ENCODE measurements around the gene ZRANB3.

Gene ZRANB3

GRCh38 chr2:135208016-135208415 is 323.0 kb downstream of the ZRANB3 start:
- no peaks in the 10 kb centered on the region for H3K9me2 ChIP-seq (replicated peaks; ENCODE audit: low read depth, low read length)
- H3K4me1 ChIP-seq (ENCODE audit: insufficient read depth, low read length, poor library complexity, severe bottlenecking): peaks cover 7% of the 10 kb centered on the region
- H3K27me3 ChIP-seq (ENCODE audit: insufficient read depth, low read length, poor library complexity, severe bottlenecking): no peaks in the 10 kb centered on the region
- TF ChIP-seq EZH2phosphoT487 (IDR thresholded peaks at IDR 0.05; ENCODE audit: borderline replicate concordance): no peak
- no peak for TF ChIP-seq CTCF (conservative IDR thresholded peaks at IDR 0.05; ENCODE audit: low read length)
- no peak overlapping the region for H3K9ac ChIP-seq (ENCODE audit: low read depth, low read length, poor library complexity, severe bottlenecking)
- H3K36me3 ChIP-seq (ENCODE audit: insufficient read depth, low read length): 0 out of 2 replicates have a peak, but pooled peaks cover 4% of the 10 kb centered on the region
- no peaks in the 10 kb centered on the region for H3K9me3 ChIP-seq (ENCODE audit: insufficient read depth, low read depth, low read length)
- no peak overlapping the region for H2AFZ ChIP-seq (ENCODE audit: low read length)
- no peaks in the 10 kb centered on the region for H3K79me2 ChIP-seq (ENCODE audit: insufficient read depth, low read length)
- no peak overlapping the region for H3K4me3 ChIP-seq (ENCODE audit: low read length, poor library complexity, severe bottlenecking)
- H3F3A ChIP-seq (ENCODE audit: low read depth): no peaks in the 10 kb centered on the region
- no peaks in the 10 kb centered on the region for H4K20me1 ChIP-seq (ENCODE audit: insufficient read depth, low read length, poor library complexity, severe bottlenecking)
- H3K4me2 ChIP-seq (ENCODE audit: low read depth, low read length, poor library complexity, severe bottlenecking): no peak overlapping the region

DNA sequence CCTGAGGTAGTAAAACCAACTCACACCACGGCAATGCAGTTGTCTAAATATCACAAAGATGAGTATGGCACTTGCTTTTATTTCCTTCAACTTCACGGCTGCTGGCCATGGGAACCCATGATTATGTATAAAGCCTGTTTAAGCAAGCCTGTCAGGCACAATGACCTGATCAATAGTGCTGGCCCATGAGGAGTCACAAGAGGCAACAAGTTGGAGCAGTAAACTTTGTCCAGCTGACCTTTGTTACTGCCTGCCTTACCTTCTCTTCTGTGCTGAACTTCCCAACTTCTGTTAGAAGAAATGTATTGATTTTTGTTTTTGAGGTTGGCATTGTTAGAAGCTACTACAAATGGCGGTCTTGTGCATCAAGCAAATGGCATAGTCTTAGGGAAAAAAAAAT is 327.1 kb downstream of the ZRANB3 start:
- Histone ChIP-seq H3K4me1 (ENCODE audit: insufficient read depth, low read length, poor library complexity, severe bottlenecking) (peaks cover 7% of the 10 kb centered on the region), H3K9me3 (ENCODE audit: insufficient read depth, low read depth, low read length) (no peaks in the 10 kb centered on the region), H3K4me2 (ENCODE audit: low read depth, low read length, poor library complexity, severe bottlenecking) (no peak overlapping the region), H3K9ac (ENCODE audit: low read depth, low read length, poor library complexity, severe bottlenecking) (no peak overlapping the region), H3K4me3 (ENCODE audit: low read length, poor library complexity, severe bottlenecking) (no peak overlapping the region), H3F3A (ENCODE audit: low read depth) (no peaks in the 10 kb centered on the region), H3K36me3 (ENCODE audit: insufficient read depth, low read length) (peaks cover 11% of the 10 kb centered on the region; the same call in 1 of the 2 replicates), H3K9me2 (replicated peaks; ENCODE audit: low read depth, low read length) (no peaks in the 10 kb centered on the region), H3K27me3 (ENCODE audit: insufficient read depth, low read length, poor library complexity, severe bottlenecking) (no peaks in the 10 kb centered on the region), H3K79me2 (ENCODE audit: insufficient read depth, low read length) (no peaks in the 10 kb centered on the region), H2AFZ (ENCODE audit: low read length) (no peak overlapping the region), H4K20me1 (ENCODE audit: insufficient read depth, low read length, poor library complexity, severe bottlenecking) (no peaks in the 10 kb centered on the region)
- no peak for TF ChIP-seq CTCF (conservative IDR thresholded peaks at IDR 0.05; ENCODE audit: low read length)
- TF ChIP-seq EZH2phosphoT487 (IDR thresholded peaks at IDR 0.05; ENCODE audit: borderline replicate concordance): no peak

DNA sequence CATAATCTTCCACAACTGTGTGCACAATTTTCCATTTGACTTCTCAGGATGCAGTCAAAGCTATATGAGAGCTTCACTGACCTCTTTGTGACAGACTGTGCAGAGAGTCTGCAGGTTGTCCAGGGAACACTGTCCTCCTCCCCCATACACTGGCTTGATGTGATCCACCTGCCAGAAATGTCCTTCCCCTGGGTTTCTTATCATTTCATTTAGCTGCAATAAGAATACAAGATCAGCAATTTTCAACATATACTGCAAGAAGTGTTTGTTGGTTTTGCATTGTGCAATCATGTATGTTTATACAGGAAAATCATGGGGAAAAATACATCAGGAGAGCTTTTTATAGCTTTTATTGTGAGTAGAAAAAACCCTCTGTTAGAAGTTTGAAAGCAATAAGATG is 328.3 kb downstream of the ZRANB3 start:
- H3K27me3 ChIP-seq (ENCODE audit: insufficient read depth, low read length, poor library complexity, severe bottlenecking): no peaks in the 10 kb centered on the region
- no peak overlapping the region for H2AFZ ChIP-seq (ENCODE audit: low read length)
- no peaks in the 10 kb centered on the region for H3K9me3 ChIP-seq (ENCODE audit: insufficient read depth, low read depth, low read length)
- H3K9me2 ChIP-seq (replicated peaks; ENCODE audit: low read depth, low read length): no peaks in the 10 kb centered on the region
- H3K79me2 ChIP-seq (ENCODE audit: insufficient read depth, low read length): no peaks in the 10 kb centered on the region
- H3K4me3 ChIP-seq (ENCODE audit: low read length, poor library complexity, severe bottlenecking): no peak overlapping the region
- H3K4me1 ChIP-seq (ENCODE audit: insufficient read depth, low read length, poor library complexity, severe bottlenecking): no peaks in the 10 kb centered on the region
- no peak overlapping the region for H3K9ac ChIP-seq (ENCODE audit: low read depth, low read length, poor library complexity, severe bottlenecking)
- no peaks in the 10 kb centered on the region for H4K20me1 ChIP-seq (ENCODE audit: insufficient read depth, low read length, poor library complexity, severe bottlenecking)
- peaks cover 11% of the 10 kb centered on the region; the same call in 1 of the 2 replicates for H3K36me3 ChIP-seq (ENCODE audit: insufficient read depth, low read length)
- no peak overlapping the region for H3K4me2 ChIP-seq (ENCODE audit: low read depth, low read length, poor library complexity, severe bottlenecking)
- TF ChIP-seq EZH2phosphoT487 (IDR thresholded peaks at IDR 0.05; ENCODE audit: borderline replicate concordance): no peak
- TF ChIP-seq CTCF (conservative IDR thresholded peaks at IDR 0.05; ENCODE audit: low read length): no peak
- no peaks in the 10 kb centered on the region for H3F3A ChIP-seq (ENCODE audit: low read depth)
